Retinal pigment epithelial cell (primary cell): Measurements from ENCODE around the gene RHEB.

Experiments used
- DNase-seq: peaks from one replicate; pipeline ENCODE4 v3.0.0-alpha.2; 2010; ENCODE audit warnings: low read depth
- H3K4me3 ChIP-seq: 2 replicates; pipeline ENCODE4 v1.5.1; 2011; ENCODE audit warnings: mild to moderate bottlenecking, low read length, control low read depth, moderate library complexity
- CTCF ChIP-seq: conservative IDR thresholded peaks from 2 replicates; pipeline ENCODE4 v1.5.1; 2011; ENCODE audit warnings: low read depth, low read length, control low read depth, inconsistent platforms

RHEB gene

GRCh38 chr7:151514461-151515275 lies 5.0 kb downstream of the RHEB start:
- H3K4me3 ChIP-seq: no peak overlapping the region
- no peak for TF ChIP-seq CTCF
- no peak for DNase-seq

GRCh38 chr7:151513133-151513532 lies 6.6 kb downstream of the RHEB start:
- no peak overlapping the region for H3K4me3 ChIP-seq
- TF ChIP-seq CTCF: no peak
- no peak for DNase-seq

GRCh38 chr7:151512353-151512752 lies 7.3 kb downstream of the RHEB start:
- H3K4me3 ChIP-seq: no peak overlapping the region
- DNase-seq: no peak
- TF ChIP-seq CTCF: no peak

- no peak overlapping the region for H3K4me3 ChIP-seq
- TF ChIP-seq CTCF: no peak
- DNase-seq: no peak
These were observed 7.7 kb downstream of the RHEB start for GRCh38 chr7:151511946-151512345.

GRCh38 chr7:151511270-151511669 lies 8.4 kb downstream of the RHEB start:
- no peak for TF ChIP-seq CTCF
- H3K4me3 ChIP-seq: no peak overlapping the region
- DNase-seq: no peak

GRCh38 chr7:151509670-151510333 lies 9.9 kb downstream of the RHEB start:
- TF ChIP-seq CTCF: no peak
- H3K4me3 ChIP-seq: no peak overlapping the region
- no peak for DNase-seq

GRCh38 chr7:151508991-151509390 lies 10.7 kb downstream of the RHEB start:
- no peak overlapping the region for H3K4me3 ChIP-seq
- TF ChIP-seq CTCF: no peak
- no peak for DNase-seq
